ENCODE results near the gene PARD3B. TPM values are rescaled to one million over a fixed set of nuclear protein-coding genes. Genes with fewer than 3 reads are reported as not detected.

PARD3B gene
- total RNA-seq, 1 experiment from 2014 or later = 2.0 TPM

GRCh38 chr2:205199165-205199850, 654.0 kb downstream of the PARD3B start:
- H3K9ac ChIP-seq (ENCODE audit: low read length) = no peak overlapping the region
- H3K27ac ChIP-seq (ENCODE audit: low read depth, low read length) = no peak overlapping the region
- no peak overlapping the region for H3K4me3 ChIP-seq (replicated peaks in 1 of 2; ENCODE audit: low read depth in 1 of 2, low read length in 2 of 2)
- ATAC-seq (no peak), DNase-seq (ENCODE audit: low read depth, low spot score) (no peak)
- RAD21 ChIA-PET (ENCODE audit: low non-redundant PET in 1 of 2, low total read pairs in 2 of 2, uncharacterized antibody in 2 of 2, unreplicated experiment in 2 of 2) = no interaction called here
- TF ChIP-seq REST (IDR thresholded peaks at IDR 0.05; ENCODE audit: low read depth) (no peak), EZH2 (IDR thresholded peaks at IDR 0.05) (no peak), TCF7L2 (IDR thresholded peaks at IDR 0.05; ENCODE audit: borderline replicate concordance, extremely low read depth, insufficient read depth, insufficient read length) (no peak), ELF1 (IDR thresholded peaks at IDR 0.05; ENCODE audit: borderline replicate concordance, low read depth) (no peak), ATF3 (IDR thresholded peaks at IDR 0.05) (no peak), EGR1 (IDR thresholded peaks at IDR 0.05; ENCODE audit: low read depth) (no peak), YY1 (IDR thresholded peaks at IDR 0.05; ENCODE audit: extremely low read depth, insufficient replicate concordance, low read depth, low read length) (no peak), JUND (IDR thresholded peaks at IDR 0.05) (no peak), RAD21 (IDR thresholded peaks at IDR 0.05; ENCODE audit: low read depth) (no peak), CBX3 (IDR thresholded peaks at IDR 0.05; ENCODE audit: low read depth) (no peak), ZFX (IDR thresholded peaks at IDR 0.05) (no peak), EZH2phosphoT487 (IDR thresholded peaks at IDR 0.05; ENCODE audit: borderline replicate concordance) (no peak)
- TF ChIP-seq, protein P1, sequence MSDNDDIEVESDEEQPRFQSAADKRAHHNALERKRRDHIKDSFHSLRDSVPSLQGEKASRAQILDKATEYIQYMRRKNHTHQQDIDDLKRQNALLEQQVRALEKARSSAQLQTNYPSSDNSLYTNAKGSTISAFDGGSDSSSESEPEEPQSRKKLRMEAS (IDR thresholded peaks at IDR 0.05) = no peak
- TF ChIP-seq, protein P2, sequence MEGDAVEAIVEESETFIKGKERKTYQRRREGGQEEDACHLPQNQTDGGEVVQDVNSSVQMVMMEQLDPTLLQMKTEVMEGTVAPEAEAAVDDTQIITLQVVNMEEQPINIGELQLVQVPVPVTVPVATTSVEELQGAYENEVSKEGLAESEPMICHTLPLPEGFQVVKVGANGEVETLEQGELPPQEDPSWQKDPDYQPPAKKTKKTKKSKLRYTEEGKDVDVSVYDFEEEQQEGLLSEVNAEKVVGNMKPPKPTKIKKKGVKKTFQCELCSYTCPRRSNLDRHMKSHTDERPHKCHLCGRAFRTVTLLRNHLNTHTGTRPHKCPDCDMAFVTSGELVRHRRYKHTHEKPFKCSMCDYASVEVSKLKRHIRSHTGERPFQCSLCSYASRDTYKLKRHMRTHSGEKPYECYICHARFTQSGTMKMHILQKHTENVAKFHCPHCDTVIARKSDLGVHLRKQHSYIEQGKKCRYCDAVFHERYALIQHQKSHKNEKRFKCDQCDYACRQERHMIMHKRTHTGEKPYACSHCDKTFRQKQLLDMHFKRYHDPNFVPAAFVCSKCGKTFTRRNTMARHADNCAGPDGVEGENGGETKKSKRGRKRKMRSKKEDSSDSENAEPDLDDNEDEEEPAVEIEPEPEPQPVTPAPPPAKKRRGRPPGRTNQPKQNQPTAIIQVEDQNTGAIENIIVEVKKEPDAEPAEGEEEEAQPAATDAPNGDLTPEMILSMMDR (IDR thresholded peaks at IDR 0.05 in 2 of 3, conservative IDR thresholded peaks at IDR 0.05 in 1 of 3; ENCODE audit: borderline replicate concordance in 1 of 3, insufficient read depth in 1 of 3, low read depth in 2 of 3, low read length in 2 of 3) = no peak
- H3K4me1 ChIP-seq (ENCODE audit: control insufficient read depth in 1 of 2, insufficient read depth in 2 of 2, low read length in 2 of 2) = no peaks in the 10 kb centered on the region
- H4K20me1 ChIP-seq (ENCODE audit: insufficient read depth) = no peaks in the 10 kb centered on the region
- no peak overlapping the region for H3K4me2 ChIP-seq (ENCODE audit: low read length)
- no peaks in the 10 kb centered on the region for H3K9me2 ChIP-seq (ENCODE audit: insufficient read depth)
- no peaks in the 10 kb centered on the region for H3K27me3 ChIP-seq (ENCODE audit: insufficient read depth, low read length)
- no peaks in the 10 kb centered on the region for H3K9me3 ChIP-seq (ENCODE audit: control insufficient read depth in 1 of 2, insufficient read depth in 1 of 2, low read depth in 1 of 2, low read length in 2 of 2)
- no peak overlapping the region for H2AFZ ChIP-seq (ENCODE audit: low read depth, low read length, poor library complexity, severe bottlenecking)
- no peaks in the 10 kb centered on the region for H3K79me2 ChIP-seq (ENCODE audit: insufficient read depth, low read length)
- CTCF ChIA-PET = no interaction called here
- no TSS peak for BruUV-seq (replicated peaks)
- H3K36me3 ChIP-seq (ENCODE audit: control insufficient read depth in 1 of 2, insufficient read depth in 2 of 2, low read length in 2 of 2) = no peaks in the 10 kb centered on the region
- POLR2A ChIA-PET = no interaction called here
- intact Hi-C loops (cut with micrococcal nuclease) = no loop called here
